ENCODE data around the gene GNG13.

DNA sequence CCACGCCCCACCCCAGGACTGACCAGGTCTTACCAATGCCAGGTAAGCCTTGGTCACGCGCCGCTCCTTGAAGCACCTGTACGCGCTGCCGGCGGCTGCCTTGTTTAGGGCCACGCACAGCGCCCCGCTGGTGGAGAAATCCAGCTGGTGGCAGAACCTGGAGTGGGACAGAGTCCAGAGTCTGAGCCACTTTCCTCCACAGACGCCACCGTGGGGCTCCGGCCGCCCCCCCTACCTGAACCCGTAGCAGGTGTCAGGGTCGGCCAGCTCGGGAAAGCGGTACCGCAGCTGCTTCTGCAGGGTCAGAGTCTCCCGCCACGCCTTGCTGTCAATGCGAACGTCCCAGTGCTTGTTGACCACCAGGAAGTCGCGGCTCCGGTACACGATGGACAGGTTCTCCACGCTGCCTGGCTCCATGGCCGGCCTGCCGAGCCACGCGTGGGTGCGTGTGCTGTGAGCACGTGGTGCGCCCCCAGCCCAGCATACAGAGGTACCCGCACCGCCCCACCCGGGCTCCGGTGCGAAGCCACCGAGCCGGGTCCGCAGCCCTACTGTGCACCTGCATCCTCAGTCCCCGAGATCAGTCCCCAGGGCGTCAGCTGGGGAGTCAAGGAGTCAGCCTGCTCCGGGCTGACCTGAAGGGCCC, 13.1 kb downstream of the GNG13 start:
- TF ChIP-seq, protein P1, sequence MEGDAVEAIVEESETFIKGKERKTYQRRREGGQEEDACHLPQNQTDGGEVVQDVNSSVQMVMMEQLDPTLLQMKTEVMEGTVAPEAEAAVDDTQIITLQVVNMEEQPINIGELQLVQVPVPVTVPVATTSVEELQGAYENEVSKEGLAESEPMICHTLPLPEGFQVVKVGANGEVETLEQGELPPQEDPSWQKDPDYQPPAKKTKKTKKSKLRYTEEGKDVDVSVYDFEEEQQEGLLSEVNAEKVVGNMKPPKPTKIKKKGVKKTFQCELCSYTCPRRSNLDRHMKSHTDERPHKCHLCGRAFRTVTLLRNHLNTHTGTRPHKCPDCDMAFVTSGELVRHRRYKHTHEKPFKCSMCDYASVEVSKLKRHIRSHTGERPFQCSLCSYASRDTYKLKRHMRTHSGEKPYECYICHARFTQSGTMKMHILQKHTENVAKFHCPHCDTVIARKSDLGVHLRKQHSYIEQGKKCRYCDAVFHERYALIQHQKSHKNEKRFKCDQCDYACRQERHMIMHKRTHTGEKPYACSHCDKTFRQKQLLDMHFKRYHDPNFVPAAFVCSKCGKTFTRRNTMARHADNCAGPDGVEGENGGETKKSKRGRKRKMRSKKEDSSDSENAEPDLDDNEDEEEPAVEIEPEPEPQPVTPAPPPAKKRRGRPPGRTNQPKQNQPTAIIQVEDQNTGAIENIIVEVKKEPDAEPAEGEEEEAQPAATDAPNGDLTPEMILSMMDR (IDR thresholded peaks at IDR 0.05; ENCODE audit: insufficient read depth, low read length, poor library complexity, severe bottlenecking) = no peak
- TF ChIP-seq EZH2phosphoT487 (conservative IDR thresholded peaks at IDR 0.05; ENCODE audit: low read length) = no peak
